Gastroesophageal sphincter (tissue), 4 donors: ENCODE results near the gene B4GALNT2. TPM values are rescaled to one million over a fixed set of nuclear protein-coding genes. Genes with fewer than 3 reads are reported as not detected.
A peak's percentile ranks its signal among the peaks of the same experiment; 100 is the strongest.
"Not testable (repeated sequence)": the region's sequence is repeated elsewhere in the genome, so short reads cannot be mapped to it uniquely, and the experiment has no call there.

ENCODE experiments used
- ATAC-seq: fragments of 150-250 bp; one replicate; pipeline ENCODE4 v1.9.1; 2016; ENCODE audit warnings: mild to moderate bottlenecking, moderate library complexity
- H3K27ac ChIP-seq, 4 donors: fragments of 200-600 bp; sonication (generic) in 3 of 4; 1 replicate in 3 of 4; 2 replicates in 1 of 4; pipeline ENCODE4 v1.5.1; 2016 to 2019
- H3K27me3 ChIP-seq: fragments of 200-600 bp; sonication (generic); one replicate; pipeline ENCODE4 v1.5.1; 2019
- H3K36me3 ChIP-seq, 2 donors: fragments of 200-600 bp; sonication (generic); one replicate each; pipeline ENCODE4 v1.5.1; 2019; ENCODE audit warnings: control low read depth in 1 of 2
- H3K4me1 ChIP-seq, 3 donors: fragments of 200-600 bp; sonication (generic); 1 replicate in 2 of 3; 2 replicates in 1 of 3; pipeline ENCODE4 v1.5.1; 2016 to 2019; ENCODE audit warnings: control low read depth in 2 of 3
- H3K4me3 ChIP-seq, 2 donors: fragments of 200-600 bp; sonication (generic); one replicate each; pipeline ENCODE4 v1.5.1; 2019; ENCODE audit warnings: mild to moderate bottlenecking in 1 of 2, moderate library complexity in 1 of 2
- H3K9me3 ChIP-seq, 3 donors: fragments of 200-600 bp; sonication (generic); one replicate each; pipeline ENCODE4 v1.5.1; 2017 to 2019; ENCODE audit warnings: control low read depth in 2 of 3
- CTCF ChIP-seq, 4 experiments: fragments of 200-600 bp in 2 of 4; fragments of 450-650 bp in 2 of 4; sonication (generic) in 1 of 4; IDR thresholded peaks; one replicate each; pipeline ENCODE4 v1.5.1; 2017 to 2019; ENCODE audit warnings: antibody characterized with exemption in 4 of 4, mild to moderate bottlenecking in 2 of 4, moderate library complexity in 2 of 4
- EP300 ChIP-seq: sonication (generic); formaldehyde crosslinking; IDR thresholded peaks from one replicate; pipeline ENCODE4 v1.6.1; 2017; ENCODE audit warnings: antibody characterized with exemption, mild to moderate bottlenecking
- POLR2A ChIP-seq, 2 donors: fragments of 450-650 bp; IDR thresholded peaks; one replicate each; pipeline ENCODE4 v1.6.1; 2017; ENCODE audit warnings: antibody characterized with exemption in 2 of 2, mild to moderate bottlenecking in 2 of 2, moderate library complexity in 1 of 2
- POLR2AphosphoS5 ChIP-seq: sonication (generic); formaldehyde crosslinking; IDR thresholded peaks from one replicate; pipeline ENCODE4 v1.6.1; 2017; ENCODE audit warnings: antibody characterized with exemption
- WGBS, 2 donors: methylation state at CpG; one replicate each; pipeline ENCODE4 v1.1.5; 2018; ENCODE audit warnings: low coverage in 1 of 2; 5-methylcytosine and 5-hydroxymethylcytosine counted together
- total RNA-seq, 4 donors: library from RNA; depleted of rRNA; stranded (reverse); fragments of >200 nt; gene quantifications; one replicate each; pipeline ENCODE4 v1.1.0, GENCODE V29; 2016

Gene B4GALNT2
- total RNA-seq, 4 donors from 2014 or later: not detected

- H3K9me3 ChIP-seq: peaks cover 0 to 18% (median 0%) of the 10 kb centered on the region in 3 donors
- 10 to 20% methylated on average over 2 to 13 of the region's 22 CpGs for WGBS, 2 donors
- H3K4me3 ChIP-seq: peak overlapping the region in 1 of 2 donors; percentile 34
- peaks cover 81% of the 10 kb centered on the region for H3K27me3 ChIP-seq
- ATAC-seq: no peak
- peaks cover 0 to 12% (median 9%) of the 10 kb centered on the region in 3 donors for H3K4me1 ChIP-seq
- TF ChIP-seq POLR2A (IDR thresholded peaks at IDR 0.05): no peak
- TF ChIP-seq POLR2AphosphoS5: no peak
- TF ChIP-seq EP300: no peak
- TF ChIP-seq CTCF (IDR thresholded peaks at IDR 0.05): no peak
- no peaks in the 10 kb centered on the region for H3K36me3 ChIP-seq
- no peak overlapping the region for H3K27ac ChIP-seq
Observed at GRCh38 chr17:49132317-49132698, 261 bp upstream of the B4GALNT2 start.

- 100% methylated on average over 4 of the region's 4 CpGs for WGBS, 2 donors
- peaks cover 0 to 12% (median 9%) of the 10 kb centered on the region in 3 donors for H3K4me1 ChIP-seq
- peaks cover 62% of the 10 kb centered on the region for H3K27me3 ChIP-seq
Observed at GRCh38 chr17:49136335-49136734, 3.8 kb downstream of the B4GALNT2 start.

GRCh38 chr17:49145654-49146053 is 13.1 kb downstream of the B4GALNT2 start:
- not testable (repeated sequence) for H3K4me3 ChIP-seq, H3K9me3 ChIP-seq, ATAC-seq, H3K36me3 ChIP-seq, H3K27ac ChIP-seq, H3K4me1 ChIP-seq
- WGBS, 2 donors: 71% methylated on average over 2 of the region's 3 CpGs; no CpG with 5 or more reads in 1 of the 2 donors
- H3K27me3 ChIP-seq: peaks cover 92% of the 10 kb centered on the region

More at GRCh38 chr17:49136335-49136734, 3.8 kb downstream of the B4GALNT2 start:
- Histone ChIP-seq H3K27ac (no peak overlapping the region), H3K4me3 (no peak overlapping the region), H3K36me3 (no peaks in the 10 kb centered on the region), H3K9me3 (no peaks in the 10 kb centered on the region)
- TF ChIP-seq CTCF (IDR thresholded peaks at IDR 0.05) (no peak), POLR2A (IDR thresholded peaks at IDR 0.05) (no peak), POLR2AphosphoS5 (no peak), EP300 (no peak)
- ATAC-seq: no peak

GRCh38 chr17:49146620-49147306 is 14.2 kb downstream of the B4GALNT2 start:
- 29 to 46% methylated on average over 3 of the region's 3 CpGs for WGBS, 2 donors
- H3K4me3 ChIP-seq: no peak overlapping the region
- H3K9me3 ChIP-seq: no peaks in the 10 kb centered on the region
- H3K27ac ChIP-seq: no peak overlapping the region
- H3K27me3 ChIP-seq: peaks cover 81% of the 10 kb centered on the region
- TF ChIP-seq CTCF (IDR thresholded peaks at IDR 0.05) (no peak), EP300 (no peak), POLR2A (IDR thresholded peaks at IDR 0.05) (no peak), POLR2AphosphoS5 (no peak)
- no peak for ATAC-seq
- no peaks in the 10 kb centered on the region for H3K36me3 ChIP-seq
- no peaks in the 10 kb centered on the region for H3K4me1 ChIP-seq

- H3K27me3 ChIP-seq: peaks cover 82% of the 10 kb centered on the region
- WGBS, 2 donors: 40% methylated on average over 1 of the region's 6 CpGs; no CpG with 5 or more reads in 1 of the 2 donors
- H3K9me3 ChIP-seq: no peaks in the 10 kb centered on the region
- H3K27ac ChIP-seq: no peak overlapping the region
- H3K4me1 ChIP-seq: no peaks in the 10 kb centered on the region
- no peak for ATAC-seq
- H3K4me3 ChIP-seq: no peak overlapping the region
- TF ChIP-seq EP300 (no peak), POLR2A (IDR thresholded peaks at IDR 0.05) (no peak), CTCF (IDR thresholded peaks at IDR 0.05) (no peak), POLR2AphosphoS5 (no peak)
- H3K36me3 ChIP-seq: no peaks in the 10 kb centered on the region
Observed at GRCh38 chr17:49148171-49148570, 15.6 kb downstream of the B4GALNT2 start.
